CD14-positive monocyte (primary cell): ENCODE measurements around the gene IGSF9. TPM values are rescaled to one million over a fixed set of nuclear protein-coding genes. Genes with fewer than 3 reads are reported as not detected.
"Not testable (repeated sequence)": the region's sequence is repeated elsewhere in the genome, so short reads cannot be mapped to it uniquely, and the experiment has no call there.

Experiments
- DNase-seq, 3 donors: peaks; one replicate each; pipeline ENCODE4 v3.0.0-alpha.2; 2011 to 2022
- H2AFZ ChIP-seq: 2 replicates; pipeline ENCODE4 v1.6.0; 2012; ENCODE audit warnings: mild to moderate bottlenecking, low read depth, low read length, inconsistent platforms; ENCODE audit not compliant: insufficient read depth, poor library complexity, severe bottlenecking
- H3K27ac ChIP-seq, 2 donors: 1 replicate in 1 of 2; 2 replicates in 1 of 2; pipeline ENCODE4 v1.5.1; 2012 to 2013; ENCODE audit warnings: low read length in 2 of 2, control low read depth in 1 of 2, inconsistent platforms in 1 of 2, low read depth in 1 of 2, mild to moderate bottlenecking in 1 of 2
- H3K27me3 ChIP-seq, 2 donors: one replicate each; pipeline versions ENCODE4 v1.6.0 to v1.6.1; 2011 to 2013; ENCODE audit warnings: low read length in 2 of 2; ENCODE audit not compliant: control insufficient read depth in 2 of 2, insufficient read depth in 2 of 2
- H3K36me3 ChIP-seq, 2 donors: replicated peaks in 1 of 2; 1 replicate in 1 of 2; 2 replicates in 1 of 2; pipeline versions ENCODE4 v1.5.1 to v1.6.1; 2012 to 2013; ENCODE audit warnings: low read length in 2 of 2, control low read depth in 1 of 2, inconsistent platforms in 1 of 2, mild to moderate bottlenecking in 1 of 2; ENCODE audit not compliant: insufficient read depth in 2 of 2, control insufficient read depth in 1 of 2
- H3K4me1 ChIP-seq, 2 donors: 1 replicate in 1 of 2; 2 replicates in 1 of 2; pipeline versions ENCODE4 v1.5.1 to v1.6.1; 2012 to 2013; ENCODE audit warnings: low read length in 2 of 2, control low read depth in 1 of 2, inconsistent platforms in 1 of 2, mild to moderate bottlenecking in 1 of 2, moderate library complexity in 1 of 2; ENCODE audit not compliant: insufficient read depth in 2 of 2, control insufficient read depth in 1 of 2
- H3K4me2 ChIP-seq: replicated peaks from 2 replicates; pipeline ENCODE3; 2012; ENCODE audit warnings: low read length, moderate library complexity, mild to moderate bottlenecking; ENCODE audit not compliant: poor library complexity, severe bottlenecking; ENCODE audit errors: extremely low read depth
- H3K4me3 ChIP-seq, 3 experiments: fragments of 200-600 bp in 1 of 3; sonication (generic) in 1 of 3; replicated peaks in 1 of 3; 1 replicate in 2 of 3; 2 replicates in 1 of 3; pipeline ENCODE4 v1.5.1; 2011 to 2013; ENCODE audit warnings: low read length in 3 of 3, mild to moderate bottlenecking in 3 of 3, control low read depth in 2 of 3, low read depth in 2 of 3, inconsistent platforms in 1 of 3, moderate library complexity in 1 of 3
- H3K79me2 ChIP-seq: 2 replicates; pipeline ENCODE4 v1.6.0; 2012; ENCODE audit warnings: mild to moderate bottlenecking, control low read depth, inconsistent platforms, low read length, moderate library complexity; ENCODE audit not compliant: insufficient read depth
- H3K9ac ChIP-seq: 2 replicates; pipeline ENCODE4 v1.6.0; 2017; ENCODE audit warnings: low read length, mild to moderate bottlenecking; ENCODE audit not compliant: insufficient read depth, poor library complexity, severe bottlenecking
- H3K9me3 ChIP-seq, 2 donors: replicated peaks in 1 of 2; 1 replicate in 1 of 2; 2 replicates in 1 of 2; pipeline versions ENCODE4 v1.5.1 to v1.6.1; 2012 to 2013; ENCODE audit warnings: low read length in 2 of 2, control low read depth in 1 of 2; ENCODE audit not compliant: control insufficient read depth in 1 of 2, insufficient read depth in 1 of 2
- H4K20me1 ChIP-seq: 2 replicates; pipeline ENCODE4 v1.6.0; 2012; ENCODE audit warnings: mild to moderate bottlenecking, low read length, control low read depth, moderate library complexity; ENCODE audit not compliant: insufficient read depth
- H3K27ac Mint-ChIP-seq, 7 donors: one replicate each; pipeline ENCODE4 v1.8.0; 2020; ENCODE audit warnings: mild to moderate bottlenecking in 7 of 7, mixed read lengths in 7 of 7, moderate library complexity in 6 of 7, inconsistent platforms in 2 of 7
- H3K27me3 Mint-ChIP-seq, 3 donors: one replicate each; pipeline ENCODE4 v1.8.0; 2021 to 2022; ENCODE audit warnings: low read depth in 3 of 3, mild to moderate bottlenecking in 3 of 3, mixed read lengths in 3 of 3, moderate library complexity in 3 of 3, inconsistent platforms in 1 of 3
- H3K36me3 Mint-ChIP-seq, 2 donors: one replicate each; pipeline ENCODE4 v1.8.0; 2020; ENCODE audit warnings: mixed read lengths in 2 of 2, inconsistent platforms in 1 of 2, mild to moderate bottlenecking in 1 of 2
- H3K4me1 Mint-ChIP-seq: one replicate; pipeline ENCODE4 v1.8.0; 2020; ENCODE audit warnings: mild to moderate bottlenecking, mixed read lengths
- H3K4me3 Mint-ChIP-seq, 2 donors: one replicate each; pipeline ENCODE4 v1.8.0; 2020; ENCODE audit warnings: mild to moderate bottlenecking in 2 of 2, mixed read lengths in 2 of 2, moderate library complexity in 1 of 2
- H3K9me3 Mint-ChIP-seq, 7 donors: one replicate each; pipeline ENCODE4 v1.8.0; 2020 to 2022; ENCODE audit warnings: mixed read lengths in 7 of 7, mild to moderate bottlenecking in 6 of 7, moderate library complexity in 6 of 7, inconsistent platforms in 2 of 7
- WGBS: methylation state at CpG from one replicate; pipeline ENCODE4 v1.1.5; 2013; ENCODE audit warnings: missing lambda C conversion rate; ENCODE audit not compliant: insufficient coverage; 5-methylcytosine and 5-hydroxymethylcytosine counted together
- intact Hi-C, 2 donors: fragments of 100-400 bp; cut with micrococcal nuclease; formaldehyde crosslinking; loops; one replicate each; pipeline versions ENCODE4 v1.15.0 to v1.15.1; 2023
- polyA plus RNA-seq, 3 donors: library from polyadenylated mRNA; depleted of rRNA in 1 of 3; unstranded in 2 of 3; stranded (reverse) in 1 of 3; fragments of 300-500 nt in 2 of 3; fragments of >200 nt in 1 of 3; fragmentation: Illumina TruSeq in 2 of 3; gene quantifications; 1 replicate in 2 of 3; 2 replicates in 1 of 3; pipeline ENCODE4 v1.2.3, GENCODE V29; 2012 to 2021
- TF ChIP-seq, protein P1 (sequence below): fragments of 200-600 bp; IDR thresholded peaks from one replicate; pipeline ENCODE4 v1.8.0; 2022; ENCODE audit warnings: antibody characterized with exemption, mild to moderate bottlenecking

IGSF9 gene
- polyA plus RNA-seq, 3 donors, result 0.04 TPM; not detected in 2

DNA sequence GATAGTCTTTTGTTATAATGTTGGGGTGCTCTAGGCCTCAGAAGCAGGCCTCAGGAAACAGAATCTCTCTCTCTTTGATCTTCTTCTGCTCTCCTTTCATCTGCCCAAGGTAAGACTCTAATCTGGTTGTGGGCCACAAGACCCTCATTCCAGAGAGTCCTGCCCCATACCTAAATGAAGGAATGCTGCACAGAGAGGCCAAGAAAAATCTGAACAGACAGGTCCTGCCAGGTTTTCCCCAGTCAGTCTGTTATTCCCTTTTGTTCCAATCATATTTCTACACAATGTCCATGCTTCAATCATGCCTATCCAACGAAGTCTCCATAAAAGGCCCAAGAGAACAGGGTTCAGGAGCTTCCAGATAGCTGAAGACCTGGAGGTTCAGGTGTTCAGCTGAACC is 38.5 kb downstream of the IGSF9 start:
- peaks cover 36% of the 10 kb centered on the region for H3K4me1 Mint-ChIP-seq
- H3K9ac ChIP-seq, result no peak overlapping the region
- no peak overlapping the region for H3K4me2 ChIP-seq
- H3K27me3 ChIP-seq, result no peaks in the 10 kb centered on the region
- peaks cover 4 to 6% of the 10 kb centered on the region in 2 donors for H3K36me3 Mint-ChIP-seq
- no peaks in the 10 kb centered on the region for H4K20me1 ChIP-seq
- H3K4me1 ChIP-seq, result peaks cover 30 to 34% of the 10 kb centered on the region in 2 donors
- H3K27me3 Mint-ChIP-seq, result peaks cover 0 to 3% (median 0%) of the 10 kb centered on the region in 3 donors
- no peaks in the 10 kb centered on the region for H3K36me3 ChIP-seq
- H2AFZ ChIP-seq, result no peak overlapping the region
- peaks cover 0 to 8% (median 2%) of the 10 kb centered on the region in 7 donors for H3K9me3 Mint-ChIP-seq
- no peak overlapping the region for H3K27ac ChIP-seq
- peaks cover 0 to 2% of the 10 kb centered on the region in 2 donors for H3K9me3 ChIP-seq
- WGBS, result no CpG with 5 or more reads among the region's 1 CpG
- H3K79me2 ChIP-seq, result no peaks in the 10 kb centered on the region
- intact Hi-C loops, result no loop called here
- no peak overlapping the region for H3K4me3 Mint-ChIP-seq
- TF ChIP-seq, protein P1, sequence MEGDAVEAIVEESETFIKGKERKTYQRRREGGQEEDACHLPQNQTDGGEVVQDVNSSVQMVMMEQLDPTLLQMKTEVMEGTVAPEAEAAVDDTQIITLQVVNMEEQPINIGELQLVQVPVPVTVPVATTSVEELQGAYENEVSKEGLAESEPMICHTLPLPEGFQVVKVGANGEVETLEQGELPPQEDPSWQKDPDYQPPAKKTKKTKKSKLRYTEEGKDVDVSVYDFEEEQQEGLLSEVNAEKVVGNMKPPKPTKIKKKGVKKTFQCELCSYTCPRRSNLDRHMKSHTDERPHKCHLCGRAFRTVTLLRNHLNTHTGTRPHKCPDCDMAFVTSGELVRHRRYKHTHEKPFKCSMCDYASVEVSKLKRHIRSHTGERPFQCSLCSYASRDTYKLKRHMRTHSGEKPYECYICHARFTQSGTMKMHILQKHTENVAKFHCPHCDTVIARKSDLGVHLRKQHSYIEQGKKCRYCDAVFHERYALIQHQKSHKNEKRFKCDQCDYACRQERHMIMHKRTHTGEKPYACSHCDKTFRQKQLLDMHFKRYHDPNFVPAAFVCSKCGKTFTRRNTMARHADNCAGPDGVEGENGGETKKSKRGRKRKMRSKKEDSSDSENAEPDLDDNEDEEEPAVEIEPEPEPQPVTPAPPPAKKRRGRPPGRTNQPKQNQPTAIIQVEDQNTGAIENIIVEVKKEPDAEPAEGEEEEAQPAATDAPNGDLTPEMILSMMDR, result no peak
- no peak overlapping the region for H3K4me3 ChIP-seq
- no peak overlapping the region for H3K27ac Mint-ChIP-seq
- no peak for DNase-seq

DNA sequence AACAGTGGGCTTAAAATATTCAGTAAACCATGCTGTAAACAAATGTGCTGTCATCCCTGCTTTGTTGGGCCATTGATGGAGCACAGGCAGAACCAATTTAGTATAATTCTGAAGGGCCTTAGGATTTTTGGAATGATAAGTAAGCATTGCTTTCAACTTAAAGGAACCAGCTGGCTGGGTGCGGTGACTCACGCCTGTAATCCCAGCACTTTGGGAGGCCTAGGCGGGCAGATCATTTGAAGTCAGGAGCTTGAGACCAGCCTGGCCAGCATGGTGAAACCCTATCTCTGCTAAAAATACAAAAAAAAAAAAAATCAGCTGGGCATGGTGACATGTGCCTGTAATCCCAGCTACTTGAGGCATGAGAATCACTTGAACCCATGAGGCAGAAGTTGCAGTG is 41.4 kb downstream of the IGSF9 start:
- DNase-seq, H3K9me3 ChIP-seq, H3K36me3 Mint-ChIP-seq, H3K27ac ChIP-seq, H3K79me2 ChIP-seq, H3K9me3 Mint-ChIP-seq, intact Hi-C loops, H3K4me3 ChIP-seq, H3K36me3 ChIP-seq, H3K4me3 Mint-ChIP-seq, H4K20me1 ChIP-seq, H3K27me3 Mint-ChIP-seq, H2AFZ ChIP-seq, H3K4me2 ChIP-seq, H3K9ac ChIP-seq, H3K27me3 ChIP-seq: not testable (repeated sequence)
- 100% methylated on average over 2 of the region's 3 CpGs for WGBS
- peaks cover 15 to 25% of the 10 kb centered on the region in 2 donors for H3K4me1 ChIP-seq
- Mint-ChIP-seq H3K4me1 (peaks cover 25% of the 10 kb centered on the region), H3K27ac (peak overlapping the region in 2 of 7 donors; percentile 10 to 35)
